NCI-H2081 (cell line): Measurements from ENCODE around the gene ZNF689.
"Not testable (repeated sequence)": the region's sequence is repeated elsewhere in the genome, so short reads cannot be mapped to it uniquely, and the experiment has no call there.

Experiments
- DNase-seq, 2 experiments: peaks; one replicate each; lab custom pipeline; 2025; lab: John Stamatoyannopoulos, UW

Gene ZNF689

GRCh38 chr16:30636599-30636998 is 26.4 kb upstream of the ZNF689 start:
- no peak for DNase-seq

- DNase-seq: no peak
These were observed 23.3 kb upstream of the ZNF689 start for GRCh38 chr16:30633526-30633925.

DNA sequence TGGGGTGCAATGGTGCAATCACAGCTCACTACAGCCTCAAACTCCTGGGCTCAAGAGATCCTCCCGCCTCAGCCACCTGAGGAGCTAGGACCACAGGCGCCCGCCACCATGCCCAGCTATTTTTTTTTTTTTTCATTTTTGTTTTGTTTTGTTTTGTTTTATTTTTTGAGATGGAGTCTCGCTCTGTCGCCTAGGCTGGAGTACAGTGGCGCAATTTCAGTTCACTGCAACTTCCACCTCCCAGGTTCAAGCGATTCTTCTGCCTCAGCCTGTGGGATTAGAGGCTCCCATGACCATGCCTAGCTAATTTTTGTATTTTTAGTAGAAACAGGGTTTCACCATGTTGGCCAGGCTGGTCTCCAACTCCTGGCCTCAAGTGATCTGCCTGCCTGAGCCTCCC is 22.3 kb upstream of the ZNF689 start:
- not testable (repeated sequence) for DNase-seq

- DNase-seq: peak; percentile 45 to 76
These were observed 18.7 kb upstream of the ZNF689 start for GRCh38 chr16:30628628-30629540.

DNA sequence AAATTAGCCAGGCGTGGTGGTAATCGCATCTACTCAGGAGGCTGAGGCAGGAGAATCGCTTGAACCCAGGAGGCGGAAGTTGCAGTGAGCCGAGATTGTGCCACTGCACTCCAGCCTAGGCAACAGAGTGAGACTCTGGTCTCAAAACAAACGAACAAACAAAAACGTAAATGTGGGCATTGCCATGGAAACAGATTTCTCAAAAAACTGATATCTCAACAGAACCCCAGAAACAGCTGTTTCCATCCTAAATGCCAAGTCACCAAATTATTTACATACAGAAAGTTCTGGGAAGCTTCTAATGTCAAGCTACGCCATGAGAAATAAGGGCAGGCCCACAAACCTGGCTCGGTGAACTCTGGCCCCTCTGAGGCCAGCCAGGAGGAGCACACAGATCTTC is 16.0 kb upstream of the ZNF689 start:
- DNase-seq: no peak

- no peak for DNase-seq
These were observed 13.5 kb upstream of the ZNF689 start for GRCh38 chr16:30623536-30624283.

DNA sequence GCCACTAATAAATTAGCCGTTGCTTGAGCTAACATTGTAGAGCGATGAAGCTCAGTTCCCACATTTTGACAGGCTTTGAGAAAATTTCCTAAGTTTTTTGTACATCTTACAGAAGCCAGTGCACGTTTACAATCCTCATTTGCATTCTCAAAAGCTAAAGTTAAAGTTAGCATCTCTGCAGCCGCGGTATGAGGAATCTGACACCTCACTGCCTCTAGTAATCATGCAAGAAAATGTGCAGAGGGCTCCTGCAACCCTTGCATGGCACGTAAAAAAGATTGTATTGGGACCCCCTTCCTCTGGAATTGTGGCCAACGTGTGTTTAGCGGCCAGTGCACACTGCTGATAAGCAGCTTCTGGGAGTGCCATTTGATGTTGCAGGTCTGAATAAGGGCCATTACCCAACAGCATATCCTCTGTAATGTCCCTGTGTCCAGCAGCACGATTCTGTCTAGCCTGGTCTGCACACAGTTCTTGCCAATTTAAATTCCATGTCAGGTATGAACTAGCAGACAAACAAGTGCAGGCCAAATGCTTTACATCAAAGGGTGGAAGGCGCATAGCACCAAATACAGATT is 12.4 kb upstream of the ZNF689 start:
- no peak for DNase-seq

GRCh38 chr16:30621765-30622164 is 11.6 kb upstream of the ZNF689 start:
- DNase-seq: no peak

DNA sequence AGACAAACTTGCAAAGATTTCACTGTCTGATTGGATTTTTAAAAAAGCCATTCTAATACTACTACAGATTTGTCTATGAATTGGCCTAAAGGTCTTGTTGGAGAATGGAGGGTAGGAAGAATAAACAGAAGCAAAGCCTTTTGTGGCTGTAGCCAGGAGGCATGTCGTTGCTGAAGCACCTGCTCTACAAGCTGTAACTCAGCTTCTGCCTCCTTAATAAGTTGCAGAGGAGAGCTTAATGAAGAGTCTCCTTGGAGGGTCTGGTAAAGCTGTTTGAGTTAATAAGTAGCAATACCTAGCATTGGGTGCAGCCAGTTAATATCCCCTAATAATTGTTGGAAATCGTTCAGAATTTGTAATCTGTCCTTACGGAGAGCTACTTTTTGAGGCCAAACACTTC is 10.0 kb upstream of the ZNF689 start:
- DNase-seq: no peak

GRCh38 chr16:30619638-30620037 is 9.4 kb upstream of the ZNF689 start:
- no peak for DNase-seq

- no peak for DNase-seq
These were observed 9.0 kb upstream of the ZNF689 start for GRCh38 chr16:30619202-30619601.

DNA sequence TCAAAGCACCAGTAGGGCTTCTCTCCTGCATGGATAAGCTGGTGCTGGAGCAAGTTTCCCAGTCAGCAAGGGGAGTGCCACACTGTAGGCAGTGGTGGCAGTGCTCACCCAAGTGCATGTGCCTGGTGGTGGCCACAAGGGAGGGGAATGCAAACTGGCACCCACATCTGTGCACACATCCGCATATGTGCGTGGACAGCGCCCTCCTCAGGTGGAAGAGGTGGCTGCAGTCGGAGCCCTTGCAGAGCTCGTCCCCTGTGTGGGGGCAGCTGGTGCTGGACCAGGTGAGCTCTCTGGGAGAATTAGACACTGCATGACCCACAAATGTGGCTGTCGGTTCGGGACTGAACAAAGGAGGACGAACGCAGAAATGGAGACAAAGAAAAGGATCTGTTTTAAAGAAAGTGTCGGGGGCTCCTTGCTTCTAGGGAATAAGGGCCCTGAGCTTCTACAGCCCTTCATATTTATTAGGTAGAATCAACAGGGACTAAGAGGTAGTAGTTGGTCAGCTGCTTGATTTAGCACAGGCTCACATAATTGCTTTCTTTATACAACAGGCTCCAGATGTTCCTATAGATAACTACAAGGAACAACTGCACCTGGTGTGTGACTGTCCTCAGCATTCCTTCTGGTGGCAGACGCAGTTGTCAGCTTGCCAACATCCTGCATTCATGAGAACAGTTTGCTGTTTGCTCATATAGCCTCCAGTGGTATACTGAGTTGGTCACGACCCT is 5.3 kb upstream of the ZNF689 start:
- peak; percentile 44 to 83 for DNase-seq

DNA sequence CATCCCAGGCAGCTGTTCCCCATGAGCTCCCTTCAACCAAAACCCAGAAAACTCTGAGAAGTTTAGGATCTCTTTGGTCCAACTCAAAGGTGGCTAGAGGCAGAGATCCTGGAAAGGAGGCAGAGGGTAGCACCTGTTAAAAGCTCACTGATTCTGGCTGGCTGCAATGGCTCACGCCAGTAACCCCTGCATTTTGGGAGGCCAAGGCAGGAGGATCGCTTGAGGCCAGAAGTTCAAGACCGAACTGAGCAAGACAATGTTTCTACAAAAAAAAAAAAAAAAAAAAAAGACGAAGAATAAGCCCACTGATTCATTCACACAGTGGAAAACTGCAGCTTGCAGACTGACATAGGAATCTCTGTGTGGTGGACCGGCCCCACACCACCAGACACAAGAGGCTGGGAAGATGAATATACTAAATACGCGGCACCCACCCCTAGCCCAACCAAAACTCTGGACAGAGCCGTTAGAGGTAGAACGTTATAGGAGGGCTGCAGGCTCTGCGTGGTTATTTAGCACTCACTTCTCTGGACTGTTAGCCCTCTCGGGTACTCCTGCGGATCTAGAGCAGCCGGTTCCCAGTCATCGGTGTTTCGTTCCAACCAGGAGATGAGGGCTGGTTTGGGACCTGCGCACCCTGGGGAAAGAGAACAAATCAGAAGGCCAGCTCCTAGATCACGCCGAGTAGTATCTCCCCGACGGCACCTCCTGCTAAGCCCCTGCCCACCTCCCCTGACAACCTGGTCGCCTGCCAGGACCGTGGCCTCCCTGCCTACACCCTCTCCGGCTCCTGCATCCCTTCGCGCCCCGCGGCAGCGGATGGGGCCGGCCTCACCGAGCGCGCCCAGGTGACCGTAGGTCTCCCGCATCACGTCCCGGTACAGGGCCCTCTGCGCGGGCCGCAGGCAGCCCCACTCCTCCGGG is 925 bp downstream of the ZNF689 start:
- DNase-seq: peak; percentile 17 to 37

DNA sequence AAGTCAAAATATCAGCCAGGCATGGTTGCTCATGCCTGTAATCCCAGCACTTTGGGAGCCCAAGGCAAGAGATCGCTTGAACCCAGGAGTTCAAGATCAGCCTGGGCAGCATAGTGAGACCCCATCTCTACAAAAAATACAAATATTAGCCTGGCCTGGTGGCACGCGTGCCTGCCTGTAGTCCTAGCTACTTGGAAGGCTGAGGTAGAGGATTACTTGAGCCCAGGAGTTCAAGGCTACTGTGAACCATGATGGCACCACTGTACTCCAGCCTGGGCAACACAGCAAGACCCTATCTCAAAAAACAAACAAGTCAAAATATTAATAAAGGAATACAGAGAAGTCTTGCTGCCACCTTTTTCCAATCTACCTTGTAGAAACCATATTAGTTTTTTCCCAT is 4.2 kb downstream of the ZNF689 start:
- no peak for DNase-seq

GRCh38 chr16:30605158-30605557 is 5.0 kb downstream of the ZNF689 start:
- DNase-seq: no peak

GRCh38 chr16:30604316-30604947 is 5.8 kb downstream of the ZNF689 start:
- DNase-seq: no peak

GRCh38 chr16:30603945-30604315 is 6.3 kb downstream of the ZNF689 start:
- DNase-seq: no peak

DNA sequence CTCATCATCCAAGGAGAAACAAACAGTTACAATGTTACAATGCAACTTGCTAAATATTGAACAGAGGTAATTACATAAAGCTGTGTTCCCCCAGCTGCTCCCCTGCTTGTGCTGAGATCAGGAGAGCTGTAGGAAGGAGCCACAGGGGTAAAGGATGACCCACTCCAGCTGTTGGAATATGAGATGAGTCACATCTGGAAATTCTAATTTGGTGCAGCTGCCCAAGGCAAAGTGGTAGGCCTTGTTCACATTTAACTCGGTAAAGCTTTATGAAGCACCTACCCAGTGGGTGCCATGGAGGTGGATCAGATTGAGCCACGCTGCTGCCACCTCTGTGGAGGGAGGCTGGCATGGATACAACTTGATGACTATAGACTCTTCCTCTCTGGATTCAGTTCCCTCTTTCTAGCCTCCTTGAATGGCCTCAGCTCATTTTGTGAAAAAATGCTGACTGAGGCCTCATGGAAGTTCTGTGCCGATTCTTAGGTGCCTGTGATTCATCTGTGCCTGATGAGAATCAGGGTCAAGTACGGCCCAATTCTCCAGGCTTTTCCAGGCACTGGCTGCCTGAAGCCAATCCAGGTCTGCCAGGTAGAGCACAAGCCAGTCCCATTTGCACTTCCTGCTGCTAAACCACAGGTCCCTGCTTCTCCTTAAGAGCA is 7.4 kb downstream of the ZNF689 start:
- no peak for DNase-seq

DNA sequence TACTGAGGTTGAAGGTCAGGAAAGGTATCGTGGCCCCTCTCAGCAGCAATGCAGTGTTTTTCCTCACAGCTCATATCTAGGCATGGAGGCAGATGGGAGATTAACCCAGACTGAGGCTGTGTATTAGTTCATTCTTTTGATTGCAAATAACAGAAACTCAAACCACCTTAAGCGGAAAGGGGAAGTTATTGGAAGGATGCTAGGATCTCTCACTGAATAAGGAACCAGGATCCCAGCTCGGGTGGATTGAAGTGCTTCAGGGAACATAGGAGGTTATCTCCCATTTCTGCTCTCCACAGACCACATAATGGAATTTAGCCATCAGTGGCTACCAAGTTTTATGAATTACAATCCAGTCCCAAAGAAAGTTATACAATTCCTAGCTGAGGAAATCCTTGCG is 8.2 kb downstream of the ZNF689 start:
- no peak for DNase-seq

DNA sequence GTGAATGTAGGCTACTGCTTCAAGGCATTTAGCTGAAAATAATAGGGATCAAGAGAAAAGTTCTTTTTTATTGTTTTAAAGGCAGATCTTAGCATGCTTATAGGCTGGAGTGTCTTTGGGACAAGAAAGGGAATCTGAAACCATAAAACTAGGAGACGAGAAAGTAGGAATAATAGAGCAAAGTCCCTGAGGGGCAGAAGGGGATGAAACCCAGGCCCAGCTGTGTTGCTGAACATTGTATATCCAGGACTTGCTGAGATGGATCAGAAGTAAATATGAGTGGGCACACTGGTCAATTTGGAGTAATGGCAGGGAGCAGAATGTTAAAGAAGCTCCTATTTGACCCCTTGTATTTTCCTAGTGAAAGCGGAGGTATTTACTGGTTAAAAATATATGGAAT is 9.3 kb downstream of the ZNF689 start:
- no peak for DNase-seq
